ENCODE results near the gene INHBC.

The INHBC gene

GRCh38 chr12:57459055-57459749, 24.6 kb downstream of the INHBC start:
- peak; percentile 94 for TF ChIP-seq CTCF (IDR thresholded peaks at IDR 0.05; ENCODE audit: low read depth, low read length)
- H3K4me3 ChIP-seq (ENCODE audit: low read depth, low read length), result peak overlapping the region; percentile 70
- in situ Hi-C loops (cut with HindIII; ENCODE audit: low sequenced_read_pairs), result no loop called here
- peak; percentile 96 for DNase-seq (ENCODE audit: low read depth, low spot score)

GRCh38 chr12:57459750-57460467, 25.3 kb downstream of the INHBC start, which contains the start of gene GLI1:
TSS of gene GLI1 (plus strand) at chr12:57459785. CDS start at chr12:57463692, 3,907 bp downstream.
- in situ Hi-C loops (cut with HindIII; ENCODE audit: low sequenced_read_pairs), result no loop called here
- TF ChIP-seq CTCF (IDR thresholded peaks at IDR 0.05; ENCODE audit: low read depth, low read length), result no peak
- DNase-seq (ENCODE audit: low read depth, low spot score), result no peak
- H3K4me3 ChIP-seq (ENCODE audit: low read depth, low read length), result peak within 1 kb of the TSS; percentile 70

GRCh38 chr12:57460468-57460784, 25.8 kb downstream of the INHBC start:
- TF ChIP-seq CTCF (IDR thresholded peaks at IDR 0.05; ENCODE audit: low read depth, low read length), result no peak
- no peak for DNase-seq (ENCODE audit: low read depth, low spot score)
- in situ Hi-C loops (cut with HindIII; ENCODE audit: low sequenced_read_pairs), result no loop called here
- peak overlapping the region; percentile 70 for H3K4me3 ChIP-seq (ENCODE audit: low read depth, low read length)

- DNase-seq (ENCODE audit: low read depth, low spot score), result no peak
- no peak for TF ChIP-seq CTCF (IDR thresholded peaks at IDR 0.05; ENCODE audit: low read depth, low read length)
- peak overlapping the region; percentile 70 for H3K4me3 ChIP-seq (ENCODE audit: low read depth, low read length)
- in situ Hi-C loops (cut with HindIII; ENCODE audit: low sequenced_read_pairs), result no loop called here
Observed at GRCh38 chr12:57460841-57461275, 26.3 kb downstream of the INHBC start.

- H3K4me3 ChIP-seq (ENCODE audit: low read depth, low read length), result peak overlapping the region; percentile 70
- DNase-seq (ENCODE audit: low read depth, low spot score), result peak; percentile 59
- in situ Hi-C loops (cut with HindIII; ENCODE audit: low sequenced_read_pairs), result no loop called here
- no peak for TF ChIP-seq CTCF (IDR thresholded peaks at IDR 0.05; ENCODE audit: low read depth, low read length)
Observed at GRCh38 chr12:57461276-57461916, 26.8 kb downstream of the INHBC start.

GRCh38 chr12:57461917-57462250, 27.3 kb downstream of the INHBC start:
- TF ChIP-seq CTCF (IDR thresholded peaks at IDR 0.05; ENCODE audit: low read depth, low read length), result no peak
- H3K4me3 ChIP-seq (ENCODE audit: low read depth, low read length), result peak overlapping the region; percentile 70
- in situ Hi-C loops (cut with HindIII; ENCODE audit: low sequenced_read_pairs), result no loop called here
- no peak for DNase-seq (ENCODE audit: low read depth, low spot score)
